VCaP (cell line): ENCODE data around the gene TAS2R43.
"Not testable (repeated sequence)": the region's sequence is repeated elsewhere in the genome, so short reads cannot be mapped to it uniquely, and the experiment has no call there.

ENCODE experiments used
- H3K27ac ChIP-seq: fragments of 450-650 bp; 2 replicates; pipeline ENCODE4 v1.5.1; 2017
- CTCF ChIP-seq: fragments of 450-650 bp; conservative IDR thresholded peaks from 2 replicates; pipeline ENCODE4 v1.5.1; 2017; ENCODE audit warnings: mild to moderate bottlenecking, moderate library complexity

The TAS2R43 gene

GRCh38 chr12:11078246-11078645, 13.9 kb downstream of the TAS2R43 start:
- H3K27ac ChIP-seq = no peak overlapping the region
- no peak for TF ChIP-seq CTCF

DNA sequence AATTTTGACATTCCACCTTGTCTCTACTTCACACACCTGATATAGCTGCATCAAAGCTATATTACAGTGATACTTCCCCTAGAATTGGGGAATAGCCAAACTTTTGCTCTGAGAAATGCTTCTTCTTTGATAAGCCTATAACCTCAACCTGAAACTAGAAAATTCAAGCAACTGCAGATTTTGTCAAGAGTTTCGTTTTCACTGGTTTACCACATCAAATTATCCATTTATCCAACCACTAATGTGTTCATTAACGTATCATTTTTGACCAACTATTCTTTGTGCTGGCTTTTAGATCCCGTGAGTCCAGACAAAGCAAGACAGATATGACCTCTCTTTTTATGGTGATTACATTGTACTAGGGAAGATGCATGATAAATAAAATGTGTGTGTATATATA, 16.5 kb downstream of the TAS2R43 start:
- H3K27ac ChIP-seq = no peak overlapping the region
- no peak for TF ChIP-seq CTCF

- TF ChIP-seq CTCF = no peak
- H3K27ac ChIP-seq = no peak overlapping the region
Observed at GRCh38 chr12:11071414-11071813, 20.7 kb downstream of the TAS2R43 start.

GRCh38 chr12:11070999-11071398, 21.1 kb downstream of the TAS2R43 start:
- no peak for TF ChIP-seq CTCF
- no peak overlapping the region for H3K27ac ChIP-seq

DNA sequence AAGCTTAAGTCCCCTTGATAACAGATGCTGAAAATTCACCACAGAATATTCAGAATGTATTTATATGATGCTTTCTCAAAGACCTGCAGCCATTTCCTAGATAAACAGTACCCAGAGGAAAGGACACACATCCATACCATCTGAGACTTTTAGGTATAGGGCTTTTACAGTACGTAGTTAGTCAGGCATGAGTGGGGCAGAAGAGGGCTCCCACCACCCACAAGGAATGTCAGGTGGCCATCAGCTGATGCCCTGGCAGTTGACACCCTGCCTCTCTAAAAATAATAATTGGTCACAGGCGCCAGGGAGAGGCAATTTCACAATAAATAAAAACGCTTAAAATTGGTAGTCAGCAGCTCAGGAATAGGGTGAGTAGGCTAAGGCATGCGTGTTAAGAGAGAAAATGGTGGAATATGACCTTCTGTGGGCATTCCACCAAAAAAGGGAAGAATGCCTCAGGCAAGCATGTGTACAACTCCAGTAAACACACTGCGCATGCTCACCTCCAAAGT, 22.2 kb downstream of the TAS2R43 start:
- no peak overlapping the region for H3K27ac ChIP-seq
- no peak for TF ChIP-seq CTCF

DNA sequence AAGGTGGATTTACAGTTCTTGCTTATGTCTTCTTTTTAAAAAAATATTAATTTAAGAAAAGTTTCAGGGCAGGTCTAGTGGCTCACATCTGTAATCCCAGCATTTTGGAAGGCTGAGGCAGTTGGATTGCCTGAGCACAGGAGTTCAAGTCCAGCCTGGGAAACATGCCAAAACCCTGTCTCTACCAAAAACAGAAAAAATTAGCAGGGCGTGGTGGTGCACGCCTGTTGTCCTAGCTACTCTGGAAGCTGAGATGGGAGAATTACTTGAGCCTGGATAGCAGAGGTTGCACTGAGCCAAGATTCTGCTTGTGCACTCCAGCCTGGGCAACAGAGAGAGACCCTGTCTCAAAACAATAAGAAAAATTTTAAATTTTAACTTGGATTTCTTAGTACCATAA, 24.6 kb downstream of the TAS2R43 start:
- no peak overlapping the region for H3K27ac ChIP-seq
- TF ChIP-seq CTCF = no peak

- H3K27ac ChIP-seq = not testable (repeated sequence)
Observed at GRCh38 chr12:11062194-11062593, 29.9 kb downstream of the TAS2R43 start, which contains the start of gene TAS2R46. TSS of gene TAS2R46 (minus strand) at chr12:11062294. CDS start at chr12:11062294, 0 bp downstream.

DNA sequence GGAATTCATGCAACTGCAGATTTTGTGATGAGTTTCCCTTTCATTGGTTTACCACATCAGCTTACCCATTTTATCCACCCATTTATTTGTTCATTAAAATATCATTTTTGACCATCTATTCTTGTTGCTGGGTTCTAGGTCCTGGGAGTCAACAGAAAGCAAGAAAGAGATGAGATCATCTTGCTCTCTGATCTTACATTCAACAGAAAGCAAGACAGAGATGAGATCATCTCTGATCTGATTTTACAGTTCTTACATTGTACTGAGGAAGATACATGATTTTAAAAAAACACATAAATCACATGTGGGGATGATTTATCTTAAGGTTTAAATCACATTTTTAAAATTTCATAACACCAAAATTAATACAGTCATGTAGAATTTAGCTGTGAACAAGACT, 32.3 kb downstream of the TAS2R43 start:
- TF ChIP-seq CTCF = no peak
- H3K27ac ChIP-seq = no peak overlapping the region
